ENCODE results near the gene AMBRA1.

- TF ChIP-seq PPARA (CRISPR knock-in tag; IDR thresholded peaks at IDR 0.05; ENCODE audit: borderline replicate concordance) (no peak), CREB5 (CRISPR knock-in tag; IDR thresholded peaks at IDR 0.05; ENCODE audit: low read depth) (no peak), TCF4 (CRISPR knock-in tag; IDR thresholded peaks at IDR 0.05; ENCODE audit: borderline replicate concordance) (no peak), RARB (CRISPR knock-in tag; IDR thresholded peaks at IDR 0.05) (no peak), ZFP3 (CRISPR knock-in tag; IDR thresholded peaks at IDR 0.05) (no peak), PATZ1 (CRISPR knock-in tag; IDR thresholded peaks at IDR 0.05; ENCODE audit: borderline replicate concordance) (no peak), POU6F1 (CRISPR knock-in tag; IDR thresholded peaks at IDR 0.05; ENCODE audit: borderline replicate concordance, low read depth) (no peak), ZNF565 (CRISPR knock-in tag; conservative IDR thresholded peaks at IDR 0.05; ENCODE audit: low read depth) (no peak), SNAI2 (CRISPR knock-in tag; IDR thresholded peaks at IDR 0.05) (no peak)
Observed at GRCh38 chr11:46599340-46600193, 5.7 kb upstream of the AMBRA1 start.

Measured in SK-N-SH treated with all-trans-retinoic acid at 6 μM for 48 hours (cell line).